GM12878 (cell line): ENCODE results near the gene SNX30. TPM values are rescaled to one million over a fixed set of nuclear protein-coding genes. Genes with fewer than 3 reads are reported as not detected.

Experiments used
- ATAC-seq: fragments of 200-7000 bp; cut with Tn5 transposase; 3 replicates; pipeline ENCODE4 v1.9.1; 2020; ENCODE audit warnings: mild to moderate bottlenecking, moderate library complexity
- BruUV-seq: library from RNA; stranded (reverse); fragments of 400-500 nt; replicated peaks from 2 replicates; lab custom pipeline; 2021; lab: Mats Ljungman, UMichigan
- CTCF ChIA-PET: fragments of 300-600 bp; sonication (Branson Sonifier 250); formaldehyde crosslinking; extraction: SDS; loops from one replicate; lab custom pipeline; 2021; ENCODE audit warnings: inconsistent platforms; lab: Yijun Ruan, JAX
- POLR2A ChIA-PET: fragments of 350-600 bp; formaldehyde crosslinking; extraction: SDS; loops from one replicate; lab custom pipeline; 2021; ENCODE audit warnings: inconsistent platforms; lab: Charles Lee
- RAD21 ChIA-PET: fragments of 300-600 bp; sonication (Branson Sonifier 250); formaldehyde crosslinking; loops from one replicate; lab custom pipeline; 2023; ENCODE audit warnings: antibody characterized with exemption; ENCODE audit not compliant: unreplicated experiment; lab: Charles Lee
- SMC1A ChIA-PET: fragments of 300-600 bp; sonication (Branson Sonifier 250); formaldehyde crosslinking; loops from one replicate; lab custom pipeline; 2023; ENCODE audit not compliant: unreplicated experiment, uncharacterized antibody; lab: Charles Lee
- DNase-seq: peaks from one replicate; pipeline ENCODE4 v3.0.0-alpha.2; 2011; ENCODE audit warnings: low read depth, low spot score
- FAIRE-seq: peaks from 3 replicates; lab custom pipeline; 2011; peaks lifted over from hg19 to GRCh38; lab: Jason Lieb, UNC
- H2AFZ ChIP-seq: 2 replicates; pipeline ENCODE4 v1.6.0; 2011; ENCODE audit warnings: low read depth, low read length, control low read depth; ENCODE audit not compliant: control insufficient read depth
- H3K27ac ChIP-seq: 2 replicates; pipeline ENCODE4 v1.5.1; 2011; ENCODE audit warnings: control low read depth; ENCODE audit not compliant: control insufficient read depth, insufficient read depth
- H3K27me3 ChIP-seq, 2 experiments: replicated peaks in 1 of 2; 2 replicates each; pipeline versions ENCODE4 v1.6.0 to v1.6.1; 2011; ENCODE audit warnings: low read length in 1 of 2; ENCODE audit not compliant: control insufficient read depth in 2 of 2, insufficient read depth in 2 of 2
- H3K36me3 ChIP-seq, 2 experiments: 2 replicates each; pipeline ENCODE4 v1.5.1; 2011; ENCODE audit warnings: low read length in 1 of 2; ENCODE audit not compliant: control insufficient read depth in 2 of 2, insufficient read depth in 2 of 2
- H3K4me1 ChIP-seq: 2 replicates; pipeline ENCODE4 v1.6.1; 2011; ENCODE audit warnings: mild to moderate bottlenecking, low read length, moderate library complexity, mixed read lengths; ENCODE audit not compliant: control insufficient read depth, insufficient read depth
- H3K4me2 ChIP-seq: 2 replicates; pipeline ENCODE4 v1.6.0; 2011; ENCODE audit warnings: control low read depth; ENCODE audit not compliant: control insufficient read depth, insufficient read depth
- H3K4me3 ChIP-seq: fragments of 200-600 bp; sonication (generic); 2 replicates; pipeline ENCODE4 v1.5.1; 2016
- H3K79me2 ChIP-seq: 2 replicates; pipeline ENCODE4 v1.6.0; 2011; ENCODE audit warnings: low read length; ENCODE audit not compliant: control insufficient read depth, insufficient read depth
- H3K9ac ChIP-seq: 2 replicates; pipeline ENCODE4 v1.8.0; 2011; ENCODE audit warnings: low read length, control low read depth, mixed read lengths; ENCODE audit not compliant: control insufficient read depth, insufficient read depth
- H3K9me3 ChIP-seq: replicated peaks from 3 replicates; pipeline ENCODE4 v1.5.1; 2011; ENCODE audit warnings: mild to moderate bottlenecking, low read length; ENCODE audit not compliant: control insufficient read depth, insufficient read depth
- H4K20me1 ChIP-seq: 2 replicates; pipeline ENCODE4 v1.6.0; 2011; ENCODE audit not compliant: control insufficient read depth, insufficient read depth
- BMI1 ChIP-seq: fragments of 450-650 bp; IDR thresholded peaks from 2 replicates; pipeline ENCODE4 v1.6.1; 2016; ENCODE audit warnings: mild to moderate bottlenecking, moderate library complexity, borderline replicate concordance
- CREB1 ChIP-seq: IDR thresholded peaks from 2 replicates; pipeline ENCODE4 v1.6.1; 2012; ENCODE audit warnings: low read depth, mild to moderate bottlenecking, inconsistent platforms
- JUNB ChIP-seq: IDR thresholded peaks from 2 replicates; pipeline ENCODE4 v1.6.1; 2016; ENCODE audit warnings: antibody characterized with exemption, mild to moderate bottlenecking
- NFIC ChIP-seq: IDR thresholded peaks from 2 replicates; pipeline ENCODE4 v1.6.1; 2012; ENCODE audit warnings: low read depth, mild to moderate bottlenecking, inconsistent platforms, low read length, moderate library complexity
- RAD21 ChIP-seq: IDR thresholded peaks from 2 replicates; pipeline ENCODE4 v1.6.1; 2011; ENCODE audit warnings: mild to moderate bottlenecking, low read depth, low read length, moderate library complexity; ENCODE audit not compliant: insufficient read depth
- RAD51 ChIP-seq: fragments of 450-650 bp; IDR thresholded peaks from 2 replicates; pipeline ENCODE4 v1.6.1; 2016; ENCODE audit warnings: moderate library complexity, mild to moderate bottlenecking, inconsistent platforms
- SMAD1 ChIP-seq: fragments of 450-650 bp; IDR thresholded peaks from 2 replicates; pipeline ENCODE4 v1.6.1; 2018; ENCODE audit warnings: mild to moderate bottlenecking, low read depth; ENCODE audit not compliant: partially characterized antibody
- SPI1 ChIP-seq: IDR thresholded peaks from 2 replicates; pipeline ENCODE4 v1.6.1; 2011; ENCODE audit warnings: low read depth, mild to moderate bottlenecking, low read length, moderate library complexity, borderline replicate concordance; ENCODE audit not compliant: insufficient read depth
- ZNF217 ChIP-seq: fragments of 450-650 bp; IDR thresholded peaks from 2 replicates; pipeline ENCODE4 v1.6.1; 2017; ENCODE audit warnings: antibody characterized with exemption, mild to moderate bottlenecking
- ZSCAN29 ChIP-seq: fragments of 450-650 bp; IDR thresholded peaks from 2 replicates; pipeline ENCODE4 v1.6.1; 2017; ENCODE audit warnings: mild to moderate bottlenecking, moderate library complexity
- WGBS: methylation state at CpG from one replicate; pipeline ENCODE4 v1.1.6; 2016; ENCODE audit warnings: low lambda C conversion rate; ENCODE audit not compliant: insufficient replicate concordance, insufficient coverage; ENCODE audit errors: missing lambda C conversion rate; 5-methylcytosine and 5-hydroxymethylcytosine counted together
- in situ Hi-C: fragments of 300-500 bp; cut with MboI; formaldehyde crosslinking; loops from 9 replicates; pipeline ENCODE4 v1.14.3; 2018; ENCODE audit warnings: mixed read lengths
- intact Hi-C: fragments of 100-400 bp; cut with micrococcal nuclease; formaldehyde crosslinking; loops from one replicate; pipeline ENCODE4 v1.14.2; 2022; ENCODE audit not compliant: unreplicated experiment
- polyA plus RNA-seq, 11 experiments: library from polyadenylated mRNA; depleted of rRNA in 4 of 11; unstranded in 6 of 11; stranded (reverse) in 5 of 11; fragments of >200 nt; fragmentation: Nextera tagmentation in 4 of 11; fragmentation: Illumina TruSeq in 1 of 11; extraction: Ambion mirVana in 4 of 11; extraction: Trizol in 1 of 11; gene quantifications; 1 replicate in 1 of 11; 2 replicates in 10 of 11; pipeline versions ENCODE4 v1.2.1 to v1.2.3, GENCODE V29; 2011 to 2016; ENCODE audit warnings: inconsistent platforms in 2 of 11, missing spikeins in 2 of 11, low read depth in 1 of 11
- total RNA-seq, 4 experiments: library from RNA; depleted of rRNA in 3 of 4; stranded (reverse); fragments of >200 nt in 3 of 4; fragmentation: Illumina TruSeq in 1 of 4; extraction: Trizol in 1 of 4; gene quantifications; 2 replicates each; pipeline versions ENCODE4 v1.2.1 to v1.2.3, GENCODE V29; 2013 to 2021
- TF ChIP-seq, protein P1 (sequence below): fragments of 450-650 bp; IDR thresholded peaks from 2 replicates; pipeline ENCODE4 v1.6.1; 2017; ENCODE audit warnings: antibody characterized with exemption, mild to moderate bottlenecking, moderate library complexity
- TF ChIP-seq, protein P2 (sequence below): fragments of 450-650 bp; IDR thresholded peaks from 2 replicates; pipeline ENCODE4 v1.6.1; 2016; ENCODE audit warnings: mild to moderate bottlenecking, moderate library complexity, borderline replicate concordance
- TF ChIP-seq, protein P3 (sequence below): fragments of 450-650 bp; IDR thresholded peaks from 2 replicates; pipeline ENCODE4 v1.6.1; 2017; ENCODE audit warnings: borderline replicate concordance

The SNX30 gene
- total and polyA plus RNA-seq, 10 of the 15 experiments (the other 5 are each of a cell fraction or from before 2014, with no cell fraction given), result 0.53 to 4.0 (median 1.5) TPM

DNA sequence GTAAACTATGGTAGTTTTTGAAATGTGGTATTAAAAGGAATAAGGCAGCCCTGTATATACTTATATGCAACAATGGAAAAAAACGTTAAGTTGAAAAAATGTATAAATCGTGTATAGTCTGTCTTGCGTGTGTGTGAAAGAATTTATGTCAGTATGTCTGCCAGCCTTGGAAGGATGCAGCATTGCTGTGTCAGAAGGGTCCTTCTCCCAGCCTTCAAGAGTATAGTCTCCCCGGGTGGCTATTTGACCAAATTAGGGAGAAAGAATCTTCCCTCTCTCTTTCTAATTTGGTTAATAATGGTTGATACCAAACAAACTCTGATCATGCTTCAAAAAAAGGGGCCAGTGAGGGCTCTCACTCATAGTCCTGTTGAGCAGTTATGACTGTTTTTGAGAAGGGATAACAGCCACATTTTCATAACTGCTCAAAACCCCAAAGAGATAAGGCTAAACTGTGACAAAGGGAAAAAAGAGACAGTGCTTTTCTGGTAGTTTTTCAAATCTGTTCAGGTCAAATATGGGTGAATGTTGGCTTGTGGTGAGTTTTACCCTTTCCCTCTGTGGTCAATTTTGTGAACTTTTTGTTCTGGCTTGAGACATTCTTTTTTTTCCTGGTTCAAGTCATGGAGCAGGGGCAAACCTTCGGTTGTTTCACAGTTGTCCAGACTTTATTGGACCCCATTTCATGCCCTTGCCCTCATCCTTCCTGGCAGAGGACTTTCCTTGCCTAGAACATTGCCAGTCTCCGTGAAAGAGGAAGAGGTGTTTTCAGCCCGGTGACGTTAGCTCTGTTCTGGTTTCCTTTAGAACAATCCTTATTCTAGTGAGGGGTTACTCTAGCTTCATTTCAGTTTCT lies 21.0 kb downstream of the SNX30 start (continued):
- TF ChIP-seq, protein P1, sequence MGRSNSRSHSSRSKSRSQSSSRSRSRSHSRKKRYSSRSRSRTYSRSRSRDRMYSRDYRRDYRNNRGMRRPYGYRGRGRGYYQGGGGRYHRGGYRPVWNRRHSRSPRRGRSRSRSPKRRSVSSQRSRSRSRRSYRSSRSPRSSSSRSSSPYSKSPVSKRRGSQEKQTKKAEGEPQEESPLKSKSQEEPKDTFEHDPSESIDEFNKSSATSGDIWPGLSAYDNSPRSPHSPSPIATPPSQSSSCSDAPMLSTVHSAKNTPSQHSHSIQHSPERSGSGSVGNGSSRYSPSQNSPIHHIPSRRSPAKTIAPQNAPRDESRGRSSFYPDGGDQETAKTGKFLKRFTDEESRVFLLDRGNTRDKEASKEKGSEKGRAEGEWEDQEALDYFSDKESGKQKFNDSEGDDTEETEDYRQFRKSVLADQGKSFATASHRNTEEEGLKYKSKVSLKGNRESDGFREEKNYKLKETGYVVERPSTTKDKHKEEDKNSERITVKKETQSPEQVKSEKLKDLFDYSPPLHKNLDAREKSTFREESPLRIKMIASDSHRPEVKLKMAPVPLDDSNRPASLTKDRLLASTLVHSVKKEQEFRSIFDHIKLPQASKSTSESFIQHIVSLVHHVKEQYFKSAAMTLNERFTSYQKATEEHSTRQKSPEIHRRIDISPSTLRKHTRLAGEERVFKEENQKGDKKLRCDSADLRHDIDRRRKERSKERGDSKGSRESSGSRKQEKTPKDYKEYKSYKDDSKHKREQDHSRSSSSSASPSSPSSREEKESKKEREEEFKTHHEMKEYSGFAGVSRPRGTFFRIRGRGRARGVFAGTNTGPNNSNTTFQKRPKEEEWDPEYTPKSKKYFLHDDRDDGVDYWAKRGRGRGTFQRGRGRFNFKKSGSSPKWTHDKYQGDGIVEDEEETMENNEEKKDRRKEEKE, result no peak
- TF ChIP-seq NFIC, result peak; percentile 50; the same call in 1 of the 2 replicates
- no peak for TF ChIP-seq RAD51
- TF ChIP-seq SPI1, result peak; percentile 60; the same call in 1 of the 2 replicates
- no peak for TF ChIP-seq ZNF217

DNA sequence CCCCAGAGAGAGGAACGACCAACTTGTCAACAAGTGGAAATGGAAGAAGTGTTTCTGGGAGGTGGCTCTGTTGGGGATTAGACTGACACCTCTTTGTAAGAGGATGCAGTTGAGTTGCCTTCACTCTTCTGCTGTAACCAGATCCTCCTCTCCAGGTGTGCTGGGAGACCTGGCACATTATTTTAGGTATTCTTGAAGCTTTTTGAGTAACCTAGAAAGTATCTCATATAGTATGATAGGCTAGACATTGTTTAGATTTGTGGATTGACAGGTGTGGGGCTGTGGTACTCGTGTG lies 21.6 kb downstream of the SNX30 start:
- DNase-seq, result no peak
- Histone ChIP-seq H3K79me2 (no peaks in the 10 kb centered on the region), H3K27me3 (peaks cover 0 to 2% of the 10 kb centered on the region in 2 experiments; a peak in 2 of 4 replicates), H4K20me1 (0 out of 2 replicates have a peak, but pooled peaks cover 6% of the 10 kb centered on the region), H3K4me1 (peaks cover 28% of the 10 kb centered on the region), H3K9ac (no peak overlapping the region), H3K4me3 (0 out of 2 replicates have a peak overlapping the region, but pooled peaks have one; percentile 27), H2AFZ (no peak overlapping the region), H3K36me3 (no peaks in the 10 kb centered on the region), H3K27ac (0 out of 2 replicates have a peak overlapping the region, but pooled peaks have one; percentile 20), H3K4me2 (peak overlapping the region; percentile 63), H3K9me3 (no peaks in the 10 kb centered on the region)
- ATAC-seq, result no peak
- WGBS, result 5% methylated on average over 2 of the region's 2 CpGs
- BruUV-seq, result no TSS peak
- SMC1A ChIA-PET, result interaction anchor here (0.6 kb wide), 1 partner anchor 33 kb away, joined by 3 read pairs; no protein-coding TSS in a partner anchor
- in situ Hi-C loops, result no loop called here
- CTCF ChIA-PET, result no interaction called here
- intact Hi-C loops, result no loop called here
- POLR2A ChIA-PET, result no interaction called here
- RAD21 ChIA-PET, result no interaction called here
- no peak for FAIRE-seq
- TF ChIP-seq CREB1, result no peak
- TF ChIP-seq, protein P2, sequence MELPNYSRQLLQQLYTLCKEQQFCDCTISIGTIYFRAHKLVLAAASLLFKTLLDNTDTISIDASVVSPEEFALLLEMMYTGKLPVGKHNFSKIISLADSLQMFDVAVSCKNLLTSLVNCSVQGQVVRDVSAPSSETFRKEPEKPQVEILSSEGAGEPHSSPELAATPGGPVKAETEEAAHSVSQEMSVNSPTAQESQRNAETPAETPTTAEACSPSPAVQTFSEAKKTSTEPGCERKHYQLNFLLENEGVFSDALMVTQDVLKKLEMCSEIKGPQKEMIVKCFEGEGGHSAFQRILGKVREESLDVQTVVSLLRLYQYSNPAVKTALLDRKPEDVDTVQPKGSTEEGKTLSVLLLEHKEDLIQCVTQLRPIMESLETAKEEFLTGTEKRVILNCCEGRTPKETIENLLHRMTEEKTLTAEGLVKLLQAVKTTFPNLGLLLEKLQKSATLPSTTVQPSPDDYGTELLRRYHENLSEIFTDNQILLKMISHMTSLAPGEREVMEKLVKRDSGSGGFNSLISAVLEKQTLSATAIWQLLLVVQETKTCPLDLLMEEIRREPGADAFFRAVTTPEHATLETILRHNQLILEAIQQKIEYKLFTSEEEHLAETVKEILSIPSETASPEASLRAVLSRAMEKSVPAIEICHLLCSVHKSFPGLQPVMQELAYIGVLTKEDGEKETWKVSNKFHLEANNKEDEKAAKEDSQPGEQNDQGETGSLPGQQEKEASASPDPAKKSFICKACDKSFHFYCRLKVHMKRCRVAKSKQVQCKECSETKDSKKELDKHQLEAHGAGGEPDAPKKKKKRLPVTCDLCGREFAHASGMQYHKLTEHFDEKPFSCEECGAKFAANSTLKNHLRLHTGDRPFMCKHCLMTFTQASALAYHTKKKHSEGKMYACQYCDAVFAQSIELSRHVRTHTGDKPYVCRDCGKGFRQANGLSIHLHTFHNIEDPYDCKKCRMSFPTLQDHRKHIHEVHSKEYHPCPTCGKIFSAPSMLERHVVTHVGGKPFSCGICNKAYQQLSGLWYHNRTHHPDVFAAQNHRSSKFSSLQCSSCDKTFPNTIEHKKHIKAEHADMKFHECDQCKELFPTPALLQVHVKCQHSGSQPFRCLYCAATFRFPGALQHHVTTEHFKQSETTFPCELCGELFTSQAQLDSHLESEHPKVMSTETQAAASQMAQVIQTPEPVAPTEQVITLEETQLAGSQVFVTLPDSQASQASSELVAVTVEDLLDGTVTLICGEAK, result no peak
- no peak for TF ChIP-seq RAD21
- TF ChIP-seq JUNB, result no peak
- TF ChIP-seq, protein P3, sequence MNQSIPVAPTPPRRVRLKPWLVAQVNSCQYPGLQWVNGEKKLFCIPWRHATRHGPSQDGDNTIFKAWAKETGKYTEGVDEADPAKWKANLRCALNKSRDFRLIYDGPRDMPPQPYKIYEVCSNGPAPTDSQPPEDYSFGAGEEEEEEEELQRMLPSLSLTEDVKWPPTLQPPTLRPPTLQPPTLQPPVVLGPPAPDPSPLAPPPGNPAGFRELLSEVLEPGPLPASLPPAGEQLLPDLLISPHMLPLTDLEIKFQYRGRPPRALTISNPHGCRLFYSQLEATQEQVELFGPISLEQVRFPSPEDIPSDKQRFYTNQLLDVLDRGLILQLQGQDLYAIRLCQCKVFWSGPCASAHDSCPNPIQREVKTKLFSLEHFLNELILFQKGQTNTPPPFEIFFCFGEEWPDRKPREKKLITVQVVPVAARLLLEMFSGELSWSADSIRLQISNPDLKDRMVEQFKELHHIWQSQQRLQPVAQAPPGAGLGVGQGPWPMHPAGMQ, result no peak
- TF ChIP-seq SMAD1, result no peak
- TF ChIP-seq ZSCAN29, result no peak
- no peak for TF ChIP-seq BMI1
